Activated T-cell treated with anti-CD3 and anti-CD28 coated beads, Interleukin-2, amount 50 U/mL, for 72 hours (primary cell): ENCODE data around the gene OPRL1. TPM values are rescaled to one million over a fixed set of nuclear protein-coding genes. Genes with fewer than 3 reads are reported as not detected.
A peak's percentile ranks its signal among the peaks of the same experiment; 100 is the strongest.

ENCODE experiments used
- ATAC-seq, 2 donors: fragments of 150-1000 bp; cut with Tn5 transposase; replicated peaks in 1 of 2; 2 replicates each; pipeline ENCODE4 v1.10.0; 2021; ENCODE audit warnings: moderate library complexity in 2 of 2, mild to moderate bottlenecking in 1 of 2
- DNase-seq, 2 donors: peaks; one replicate each; pipeline ENCODE4 v3.0.0; 2021 to 2022; ENCODE audit warnings: mixed read lengths in 1 of 2
- H3K27ac Mint-ChIP-seq: one replicate; pipeline ENCODE4 v1.8.0; 2022; ENCODE audit warnings: mild to moderate bottlenecking, moderate library complexity, mixed read lengths
- H3K27me3 Mint-ChIP-seq: one replicate; pipeline ENCODE4 v1.8.0; 2022; ENCODE audit warnings: low read depth, mixed read lengths
- H3K36me3 Mint-ChIP-seq, 2 donors: one replicate each; pipeline ENCODE4 v1.8.0; 2022; ENCODE audit warnings: mixed read lengths in 2 of 2, mild to moderate bottlenecking in 1 of 2; ENCODE audit not compliant: insufficient read depth in 2 of 2
- H3K4me1 Mint-ChIP-seq: one replicate; pipeline ENCODE4 v1.8.0; 2022; ENCODE audit warnings: low read depth, mixed read lengths
- H3K4me3 Mint-ChIP-seq, 2 donors: one replicate each; pipeline ENCODE4 v1.8.0; 2022; ENCODE audit warnings: mild to moderate bottlenecking in 2 of 2, mixed read lengths in 2 of 2, moderate library complexity in 2 of 2
- H3K9me3 Mint-ChIP-seq, 2 donors: one replicate each; pipeline ENCODE4 v1.8.0; 2022; ENCODE audit warnings: mixed read lengths in 2 of 2
- total RNA-seq, 2 donors: library from RNA; stranded (reverse); gene quantifications; one replicate each; pipeline ENCODE4 v1.2.3, GENCODE V29; 2022

OPRL1 gene
- total RNA-seq: 1 to 10 TPM; 1.3 to 1.7 TPM

DNA sequence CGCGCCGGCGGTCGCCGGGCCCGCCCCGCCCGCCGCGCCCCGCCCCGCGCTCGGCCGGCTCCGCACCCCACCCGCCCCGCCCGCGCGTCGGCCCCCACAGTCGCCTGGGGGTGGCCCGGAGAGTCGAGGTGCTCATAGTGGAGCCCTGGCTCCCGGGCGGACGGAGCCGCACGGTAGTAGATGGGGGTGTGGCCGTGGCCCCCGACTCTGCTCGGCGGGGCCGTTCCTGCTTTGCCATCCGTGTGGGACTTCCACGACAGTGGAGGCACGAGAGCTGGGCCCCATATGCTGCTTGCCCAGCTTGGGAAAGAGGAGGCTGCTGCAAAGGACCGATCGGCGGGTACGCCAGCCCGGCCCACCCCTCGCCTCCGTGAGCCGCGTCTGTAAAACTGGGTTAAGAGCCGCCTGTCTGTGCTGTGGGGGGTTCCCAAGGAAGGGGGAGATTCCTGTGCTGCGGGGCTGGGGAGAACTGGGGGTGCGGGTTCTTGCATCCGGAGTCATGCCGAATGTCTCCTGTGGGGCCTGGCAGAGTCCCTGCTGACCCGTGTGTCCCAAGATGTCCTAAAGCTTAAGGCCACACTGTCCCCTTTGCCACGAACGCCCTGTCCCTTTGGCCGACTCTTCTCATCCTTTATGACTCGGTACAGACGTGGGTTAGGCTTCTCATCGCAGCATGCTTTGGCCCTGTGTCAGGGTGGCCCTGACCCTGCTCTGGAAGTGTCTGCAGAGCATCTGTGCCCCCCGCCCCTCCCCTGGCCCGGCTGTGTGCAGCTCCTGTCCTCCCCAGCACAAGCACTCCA, at the start of gene OPRL1:
Gene OPRL1, plus strand, starts transcription at position 70 of the 800 bp plus-strand sequence. CDS start 12,639 bp downstream, outside the sequence.
- ATAC-seq (peak; percentile 7 to 53), DNase-seq (peak in 1 of 2 donors; percentile 48)
- peaks cover 6% of the 10 kb centered on the region for H3K27me3 Mint-ChIP-seq
- H3K36me3 Mint-ChIP-seq: no peaks in the 10 kb centered on the region
- no peaks in the 10 kb centered on the region for H3K9me3 Mint-ChIP-seq
- H3K4me3 Mint-ChIP-seq: peak within 1 kb of the TSS; percentile 94 to 95
- H3K4me1 Mint-ChIP-seq: peaks cover 44% of the 10 kb centered on the region
- H3K27ac Mint-ChIP-seq: peak within 1 kb of the TSS; percentile 44

DNA sequence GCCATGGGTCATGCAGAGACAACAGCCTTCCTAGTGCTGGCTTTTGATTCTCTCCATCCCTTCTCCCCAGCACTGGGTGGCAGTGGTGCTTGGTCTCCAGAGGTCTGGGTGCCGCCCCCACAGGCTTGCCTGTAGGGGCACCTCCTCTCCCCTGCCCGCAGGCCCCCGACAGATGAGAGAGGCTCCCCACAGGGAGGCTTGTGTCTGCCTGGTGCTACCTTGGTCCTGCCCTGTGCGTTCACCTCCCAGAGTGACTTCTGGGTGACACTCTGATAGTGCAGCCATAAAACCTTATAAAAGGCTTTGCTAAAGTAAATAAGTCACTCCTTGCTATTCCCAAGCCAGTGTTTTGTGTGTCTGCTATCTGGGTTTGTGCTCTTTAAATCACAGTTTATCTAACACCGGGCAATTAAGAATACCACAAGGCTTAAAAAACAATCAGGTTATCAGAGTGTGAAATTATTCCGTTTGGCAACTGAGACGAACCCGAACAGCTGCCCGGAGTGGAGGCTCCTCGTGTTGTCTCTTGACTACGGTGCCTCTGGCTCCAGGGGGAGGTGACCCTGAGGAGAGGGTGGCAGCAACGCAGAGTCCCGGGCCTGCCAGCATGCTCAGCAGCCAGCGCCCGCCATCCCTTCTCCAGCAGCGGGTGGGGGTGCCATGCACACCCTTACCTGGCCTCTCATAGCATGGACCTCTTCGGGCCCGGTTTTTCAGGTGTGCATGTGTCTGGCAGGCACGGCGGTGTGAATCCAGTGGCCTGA, 49.3 kb upstream of the OPRL1 start:
- Mint-ChIP-seq H3K4me3 (no peak overlapping the region), H3K9me3 (no peaks in the 10 kb centered on the region), H3K4me1 (peaks cover 25% of the 10 kb centered on the region), H3K27me3 (no peaks in the 10 kb centered on the region), H3K36me3 (peaks cover 5 to 19% of the 10 kb centered on the region in 2 donors), H3K27ac (no peak overlapping the region)
- no peak for ATAC-seq
- no peak for DNase-seq

- Mint-ChIP-seq H3K27ac (no peak overlapping the region), H3K36me3 (peaks cover 1 to 19% of the 10 kb centered on the region in 2 donors), H3K9me3 (no peaks in the 10 kb centered on the region), H3K4me3 (no peak overlapping the region), H3K27me3 (no peaks in the 10 kb centered on the region), H3K4me1 (peaks cover 38% of the 10 kb centered on the region)
- DNase-seq (no peak), ATAC-seq (no peak)
Measured at GRCh38 chr20:64031822-64032314, 48.0 kb upstream of the OPRL1 start.

DNA sequence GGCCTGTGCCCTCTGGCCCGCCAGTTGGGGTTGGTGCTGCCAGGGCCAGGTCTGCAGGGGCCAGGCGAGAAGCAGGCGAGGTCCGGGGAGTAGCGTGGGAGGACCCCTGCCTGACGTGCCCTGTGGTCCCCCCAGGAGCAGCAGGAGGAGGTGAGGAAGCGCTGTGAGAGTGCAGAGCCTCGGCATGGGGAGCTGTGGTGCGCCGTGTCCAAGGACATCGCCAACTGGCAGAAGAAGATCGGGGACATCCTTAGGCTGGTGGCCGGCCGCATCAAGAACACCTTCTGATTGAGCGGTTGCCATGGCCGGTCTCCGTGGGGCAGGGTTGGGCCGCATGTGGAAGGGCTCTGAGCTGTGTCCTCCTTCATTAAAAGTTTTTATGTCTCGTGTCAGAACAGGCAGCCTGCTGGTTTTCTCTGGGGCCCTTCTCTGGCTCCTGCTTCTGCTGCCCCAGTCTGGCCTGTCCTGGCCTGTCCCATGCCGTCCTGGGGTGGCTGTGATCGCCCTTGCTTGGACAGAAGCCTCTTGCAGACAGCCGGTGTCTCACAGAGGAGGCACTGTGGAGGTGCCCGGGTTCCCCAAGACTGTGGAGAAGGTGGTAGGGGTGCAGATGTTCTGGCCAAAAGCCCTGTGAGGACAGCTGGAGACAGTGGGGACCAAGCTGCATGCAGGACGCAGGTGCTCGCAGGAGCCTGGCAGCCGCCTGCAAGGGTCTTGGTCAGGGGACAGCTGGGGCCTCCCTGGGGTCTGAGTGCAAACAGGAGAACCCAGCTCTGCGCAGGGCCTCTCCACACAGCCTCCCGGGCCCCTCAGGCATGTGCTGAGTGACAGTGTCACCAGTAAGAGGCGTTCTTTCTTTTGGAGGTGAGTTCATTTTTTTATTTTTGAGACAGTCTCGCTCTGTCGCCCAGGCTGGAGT, 46.9 kb upstream of the OPRL1 start:
- Mint-ChIP-seq H3K4me3 (no peak overlapping the region), H3K27me3 (no peaks in the 10 kb centered on the region), H3K4me1 (peaks cover 49% of the 10 kb centered on the region), H3K9me3 (no peaks in the 10 kb centered on the region), H3K36me3 (peaks cover 0 to 17% of the 10 kb centered on the region in 2 donors), H3K27ac (no peak overlapping the region)
- no peak for DNase-seq
- no peak for ATAC-seq

- Mint-ChIP-seq H3K27me3 (no peaks in the 10 kb centered on the region), H3K4me3 (peak overlapping the region; percentile 85 to 88), H3K27ac (peak overlapping the region; percentile 74), H3K4me1 (peaks cover 50% of the 10 kb centered on the region), H3K36me3 (peaks cover 0 to 14% of the 10 kb centered on the region in 2 donors), H3K9me3 (no peaks in the 10 kb centered on the region)
- DNase-seq: no peak
- no peak for ATAC-seq
Measured at GRCh38 chr20:64033981-64034493, 45.8 kb upstream of the OPRL1 start.

GRCh38 chr20:64035066-64035932, 44.6 kb upstream of the OPRL1 start:
- Mint-ChIP-seq H3K4me3 (peak overlapping the region; percentile 85 to 88), H3K4me1 (peaks cover 60% of the 10 kb centered on the region), H3K27me3 (no peaks in the 10 kb centered on the region), H3K9me3 (no peaks in the 10 kb centered on the region), H3K36me3 (peaks cover 0 to 5% of the 10 kb centered on the region in 2 donors), H3K27ac (peak overlapping the region; percentile 80)
- peak; percentile 57 to 62 for ATAC-seq
- peak; percentile 74 to 80 for DNase-seq

GRCh38 chr20:64035933-64036345, 43.9 kb upstream of the OPRL1 start, which contains the start of gene C20orf204:
TSS of gene C20orf204 (plus strand) at chr20:64036182. CDS start at chr20:64036324, 142 bp downstream.
- no peaks in the 10 kb centered on the region for H3K9me3 Mint-ChIP-seq
- peaks cover 0 to 5% of the 10 kb centered on the region in 2 donors for H3K36me3 Mint-ChIP-seq
- H3K27me3 Mint-ChIP-seq: no peaks in the 10 kb centered on the region
- no peak for DNase-seq
- H3K4me3 Mint-ChIP-seq: peak within 1 kb of the TSS; percentile 85 to 88
- H3K4me1 Mint-ChIP-seq: peaks cover 63% of the 10 kb centered on the region
- ATAC-seq: no peak
- peak within 1 kb of the TSS; percentile 81 for H3K27ac Mint-ChIP-seq

DNA sequence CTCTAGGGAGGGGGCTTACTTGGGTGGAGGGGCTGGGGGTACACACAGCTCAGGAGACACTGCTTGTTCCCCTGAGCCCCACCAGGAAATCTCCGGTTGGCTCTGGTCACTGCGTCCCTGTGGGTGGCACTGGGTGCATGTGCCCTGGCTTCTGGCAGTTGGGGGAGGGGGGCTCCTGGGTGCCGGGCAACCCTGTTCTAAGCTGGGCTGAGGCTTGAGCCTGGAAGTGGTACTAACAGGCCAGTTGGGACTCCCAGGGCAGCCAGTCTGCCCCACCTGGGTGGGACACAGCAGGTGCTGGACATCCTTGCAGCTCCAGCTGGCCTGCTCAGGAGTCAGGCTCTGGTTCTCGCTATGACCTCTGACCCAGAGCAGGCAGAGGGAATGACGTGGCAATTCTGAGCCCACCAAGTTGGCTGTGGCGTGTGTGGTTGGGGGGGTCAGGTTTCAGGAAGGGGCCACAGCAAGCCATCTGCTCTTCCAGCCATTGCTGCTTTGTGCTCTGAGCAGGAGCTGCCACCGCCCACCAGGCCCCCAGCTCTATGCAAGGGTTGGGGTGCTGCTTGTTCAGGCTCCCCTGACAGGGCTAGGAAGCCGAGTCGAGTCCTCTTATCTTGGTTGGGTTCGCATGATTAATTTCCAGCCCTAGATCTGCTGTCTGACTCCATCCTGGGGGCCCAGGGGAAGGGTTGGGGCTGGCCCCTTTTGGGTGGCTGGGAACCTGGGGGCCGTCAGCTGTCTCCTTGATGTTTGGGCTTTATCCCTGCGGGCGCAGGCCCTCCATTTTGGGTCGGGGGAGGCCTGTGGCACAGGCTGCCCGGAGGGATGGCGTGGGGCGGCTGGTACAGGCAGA, 43.3 kb upstream of the OPRL1 start:
- no peaks in the 10 kb centered on the region for H3K27me3 Mint-ChIP-seq
- H3K27ac Mint-ChIP-seq: peak overlapping the region; percentile 81
- H3K4me1 Mint-ChIP-seq: peaks cover 67% of the 10 kb centered on the region
- ATAC-seq: peak; percentile 16 to 28
- peak; percentile 64 to 75 for DNase-seq
- peaks cover 0 to 2% of the 10 kb centered on the region in 2 donors for H3K36me3 Mint-ChIP-seq
- H3K9me3 Mint-ChIP-seq: no peaks in the 10 kb centered on the region
- H3K4me3 Mint-ChIP-seq: peak overlapping the region; percentile 80 to 88

DNA sequence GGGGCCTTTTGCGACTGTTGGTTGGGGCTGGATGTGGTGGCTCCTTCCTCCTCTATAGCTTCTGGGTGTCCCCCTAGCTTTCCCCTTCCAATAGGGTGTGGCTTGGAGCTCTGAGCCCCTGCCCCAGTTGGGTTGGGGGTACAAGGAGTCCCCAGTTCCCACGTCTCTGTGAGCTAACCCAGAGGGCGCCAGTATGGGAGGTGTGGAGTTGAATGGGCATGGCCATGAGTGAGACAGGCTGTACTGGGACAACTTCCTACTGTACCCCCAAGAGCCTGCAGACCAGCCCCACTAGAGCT, 42.7 kb upstream of the OPRL1 start:
- no peak for DNase-seq
- Mint-ChIP-seq H3K4me1 (peaks cover 67% of the 10 kb centered on the region), H3K27ac (peak overlapping the region; percentile 81), H3K27me3 (no peaks in the 10 kb centered on the region), H3K36me3 (peaks cover 0 to 2% of the 10 kb centered on the region in 2 donors), H3K9me3 (no peaks in the 10 kb centered on the region), H3K4me3 (peak overlapping the region; percentile 80 to 88)
- ATAC-seq: no peak

DNA sequence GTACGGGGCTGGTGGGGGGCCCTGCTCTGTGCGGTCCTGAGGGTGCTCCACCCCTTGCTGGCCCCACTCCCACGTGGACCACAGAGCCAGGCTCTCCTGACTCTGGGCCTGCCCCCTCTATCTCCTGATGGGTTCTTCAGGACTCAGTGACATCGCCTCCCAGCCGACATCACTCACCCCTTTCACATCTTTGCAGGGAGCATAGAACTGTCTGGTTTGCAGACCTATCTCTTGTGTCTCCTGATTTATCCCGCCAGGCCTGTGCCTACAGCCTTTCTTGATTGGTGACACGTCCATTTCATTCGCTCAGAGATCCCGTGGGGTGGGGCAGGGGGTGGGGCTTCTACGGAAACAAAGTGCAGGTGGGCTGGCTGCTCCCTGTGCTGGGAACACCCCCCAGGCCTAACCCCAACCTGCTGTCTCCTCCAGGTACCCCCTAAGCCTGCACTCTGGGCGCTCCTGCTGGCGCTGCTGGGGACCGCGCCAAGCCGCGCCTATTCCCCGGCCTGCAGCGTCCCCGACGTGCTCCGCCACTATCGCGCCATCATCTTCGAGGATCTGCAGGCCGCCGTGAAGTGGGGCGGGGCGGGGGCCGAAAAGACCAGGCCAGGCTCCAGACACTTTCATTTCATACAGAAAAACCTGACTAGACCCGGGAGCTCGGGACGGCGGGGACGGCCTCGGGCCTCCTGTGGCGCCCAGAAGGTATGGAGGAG, 42.2 kb upstream of the OPRL1 start:
- H3K4me3 Mint-ChIP-seq: peak overlapping the region; percentile 80 to 88
- peaks cover 0 to 2% of the 10 kb centered on the region in 2 donors for H3K36me3 Mint-ChIP-seq
- H3K27me3 Mint-ChIP-seq: no peaks in the 10 kb centered on the region
- ATAC-seq (peak in 1 of 2 donors; percentile 4), DNase-seq (peak; percentile 49 to 57)
- no peak overlapping the region for H3K27ac Mint-ChIP-seq
- peaks cover 67% of the 10 kb centered on the region for H3K4me1 Mint-ChIP-seq
- no peaks in the 10 kb centered on the region for H3K9me3 Mint-ChIP-seq
